Adipocyte (in vitro differentiated cells): ENCODE measurements around the gene GLB1L3.

ENCODE experiments used
- DNase-seq: peaks from one replicate; pipeline ENCODE4 v3.0.0-alpha.2; 2015; ENCODE audit warnings: low read depth
- H3K27me3 ChIP-seq: replicated peaks from 2 replicates; pipeline ENCODE4 v1.7.0; 2013; ENCODE audit warnings: mild to moderate bottlenecking, low read length, moderate library complexity; ENCODE audit not compliant: control insufficient read depth, insufficient read depth
- H3K36me3 ChIP-seq: 2 replicates; pipeline ENCODE4 v1.7.0; 2013; ENCODE audit warnings: low read length, mild to moderate bottlenecking, moderate library complexity; ENCODE audit not compliant: control insufficient read depth, insufficient read depth, severe bottlenecking
- H3K4me1 ChIP-seq: 2 replicates; pipeline ENCODE4 v1.7.0; 2013; ENCODE audit warnings: mild to moderate bottlenecking, low read length, moderate library complexity; ENCODE audit not compliant: control insufficient read depth, insufficient read depth
- H3K4me3 ChIP-seq: 2 replicates; pipeline ENCODE4 v1.7.0; 2013; ENCODE audit warnings: mild to moderate bottlenecking, low read length, moderate library complexity
- H3K9ac ChIP-seq: 2 replicates; pipeline ENCODE4 v1.7.0; 2013; ENCODE audit warnings: mild to moderate bottlenecking, low read length, moderate library complexity
- H3K9me3 ChIP-seq: 2 replicates; pipeline ENCODE4 v1.7.0; 2013; ENCODE audit warnings: mild to moderate bottlenecking, low read length, moderate library complexity; ENCODE audit not compliant: control insufficient read depth

Gene GLB1L3

DNA sequence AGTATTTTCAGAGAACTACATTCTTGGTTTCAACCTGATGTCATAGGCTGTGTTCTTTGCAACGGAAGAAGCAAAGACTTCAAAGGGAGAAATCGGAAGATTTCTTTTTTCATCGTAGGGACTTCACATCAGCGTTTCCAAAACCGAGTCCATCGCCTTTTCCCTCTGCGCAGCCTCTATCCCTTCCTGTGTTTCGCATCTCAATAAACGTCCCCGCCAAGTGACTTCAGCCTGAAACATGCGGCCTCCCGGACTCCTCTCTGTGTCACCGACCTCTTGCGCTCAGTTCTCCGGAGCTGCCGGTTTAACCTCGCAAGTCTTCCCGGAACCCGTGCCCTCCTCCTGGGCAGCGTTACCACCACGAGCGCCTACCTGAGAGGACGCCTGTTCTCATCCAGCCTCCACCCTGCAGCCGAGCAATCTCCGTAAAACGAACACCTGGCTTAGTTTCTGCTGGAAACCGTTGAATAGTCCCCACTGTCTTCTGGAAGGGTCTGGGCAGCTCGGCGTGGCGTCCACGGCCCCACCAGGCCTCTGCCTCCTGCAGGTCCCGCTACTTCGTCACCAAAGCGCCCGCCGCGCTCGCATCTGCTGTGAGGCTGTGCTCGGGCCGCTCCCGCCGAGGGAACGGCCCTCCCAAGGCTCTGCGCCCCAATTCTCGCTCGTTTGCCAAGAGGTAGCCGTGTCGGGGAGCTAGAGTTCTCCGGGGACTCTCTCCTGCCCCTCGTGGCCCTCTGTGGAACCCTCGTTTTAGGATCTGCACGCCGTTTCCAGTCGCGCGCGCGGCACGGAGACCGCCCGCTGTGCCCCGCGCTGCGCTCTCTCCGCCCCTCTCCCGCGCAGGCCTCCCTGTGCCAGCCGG lies at the start of gene GLB1L3:
Gene GLB1L3, plus strand, starts transcription at position 846 of the 862 bp plus-strand sequence. CDS start 362 bp downstream, outside the sequence.
- Histone ChIP-seq H3K36me3 (no peaks in the 10 kb centered on the region), H3K4me1 (no peaks in the 10 kb centered on the region), H3K4me3 (peak within 1 kb of the TSS; percentile 42), H3K9me3 (peaks cover 5% of the 10 kb centered on the region), H3K9ac (no peak within 1 kb of the TSS), H3K27me3 (peaks cover 75% of the 10 kb centered on the region)
- DNase-seq: peak; percentile 38

- no peak for DNase-seq
- peaks cover 30% of the 10 kb centered on the region for H3K4me1 ChIP-seq
- no peak overlapping the region for H3K9ac ChIP-seq
- peaks cover 3% of the 10 kb centered on the region for H3K36me3 ChIP-seq
- peak overlapping the region; percentile 97 for H3K4me3 ChIP-seq
- no peaks in the 10 kb centered on the region for H3K27me3 ChIP-seq
- no peaks in the 10 kb centered on the region for H3K9me3 ChIP-seq
Observed at GRCh38 chr11:134226806-134227325, 49.3 kb upstream of the GLB1L3 start.

DNA sequence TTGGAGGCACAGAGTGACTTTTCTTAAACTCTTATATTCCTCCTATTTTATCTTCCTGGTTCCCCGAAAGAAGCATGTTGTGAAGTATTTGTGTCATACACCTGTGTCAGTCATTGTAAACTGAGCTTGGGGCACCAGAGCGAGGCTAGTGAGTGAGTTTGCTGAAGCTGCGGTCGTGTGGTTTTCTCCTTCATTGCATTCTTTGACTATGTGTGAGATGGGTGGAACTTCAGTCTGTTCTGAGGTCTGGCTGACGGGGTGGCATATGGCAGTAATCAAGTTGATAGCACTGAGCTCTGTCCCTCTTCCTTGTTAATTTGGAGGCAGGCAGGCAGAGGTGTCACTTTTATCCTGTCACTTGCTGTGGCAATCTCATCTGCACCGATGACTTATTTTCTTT lies 47.6 kb upstream of the GLB1L3 start:
- no peak overlapping the region for H3K4me3 ChIP-seq
- peaks cover 3% of the 10 kb centered on the region for H3K36me3 ChIP-seq
- peak; percentile 54 for DNase-seq
- H3K9me3 ChIP-seq: no peaks in the 10 kb centered on the region
- no peaks in the 10 kb centered on the region for H3K27me3 ChIP-seq
- H3K4me1 ChIP-seq: peaks cover 22% of the 10 kb centered on the region
- no peak overlapping the region for H3K9ac ChIP-seq

- Histone ChIP-seq H3K9me3 (no peaks in the 10 kb centered on the region), H3K36me3 (peaks cover 3% of the 10 kb centered on the region), H3K9ac (no peak overlapping the region), H3K27me3 (no peaks in the 10 kb centered on the region), H3K4me1 (peaks cover 22% of the 10 kb centered on the region), H3K4me3 (no peak overlapping the region)
- DNase-seq: peak; percentile 3
Observed at GRCh38 chr11:134229126-134229790, 46.9 kb upstream of the GLB1L3 start.

DNA sequence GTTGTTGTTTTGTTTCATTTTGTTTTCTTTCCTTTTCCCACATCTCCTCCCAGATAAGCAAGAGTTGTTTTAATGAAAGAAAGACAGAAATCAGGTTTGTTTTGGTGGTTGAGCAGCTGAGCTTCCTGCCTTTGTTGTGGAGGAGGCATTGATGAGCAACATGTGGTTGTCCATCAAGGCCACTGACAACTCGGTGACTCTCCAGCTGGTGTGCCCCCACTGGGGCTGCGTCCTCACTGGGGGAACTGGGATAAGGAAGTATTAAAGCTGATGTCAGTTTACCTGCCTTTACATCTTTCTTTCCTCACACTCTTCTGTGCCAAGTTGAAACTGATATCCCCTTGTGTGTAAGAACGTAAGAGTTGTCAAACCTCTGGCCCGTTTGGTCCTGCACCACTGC lies 45.8 kb upstream of the GLB1L3 start:
- H3K4me1 ChIP-seq: peaks cover 22% of the 10 kb centered on the region
- DNase-seq: no peak
- H3K27me3 ChIP-seq: no peaks in the 10 kb centered on the region

GRCh38 chr11:134231958-134232659 lies 44.1 kb upstream of the GLB1L3 start:
- H3K4me1 ChIP-seq: peaks cover 5% of the 10 kb centered on the region
- no peaks in the 10 kb centered on the region for H3K9me3 ChIP-seq
- H3K4me3 ChIP-seq: no peak overlapping the region
- DNase-seq: no peak
- no peaks in the 10 kb centered on the region for H3K27me3 ChIP-seq
- no peak overlapping the region for H3K9ac ChIP-seq
- peaks cover 19% of the 10 kb centered on the region for H3K36me3 ChIP-seq

More for the DNA sequence above, 45.8 kb upstream of the GLB1L3 start:
- Histone ChIP-seq H3K36me3 (peaks cover 5% of the 10 kb centered on the region), H3K9ac (no peak overlapping the region), H3K4me3 (no peak overlapping the region), H3K9me3 (no peaks in the 10 kb centered on the region)

DNA sequence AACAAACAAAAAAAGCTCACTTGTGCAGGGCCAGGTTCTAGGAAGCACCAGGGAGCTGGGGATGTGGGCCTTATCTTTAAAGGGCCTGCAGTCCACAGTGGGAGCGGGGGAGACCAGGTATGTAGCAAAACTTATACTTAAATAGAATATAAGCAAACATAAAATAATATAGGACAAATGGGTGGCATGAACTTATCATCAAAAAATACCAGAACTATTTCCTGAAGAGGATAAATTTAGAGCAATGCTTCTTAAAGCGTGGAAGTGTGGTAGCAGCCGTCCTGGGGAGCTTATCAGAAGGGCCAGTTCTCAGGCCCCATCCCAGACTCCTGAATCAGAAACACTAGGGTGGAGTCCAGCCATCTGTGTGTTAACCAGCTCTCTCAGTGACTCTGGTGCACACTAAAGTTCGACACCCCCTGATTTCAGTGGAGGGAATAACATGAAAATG lies 42.4 kb upstream of the GLB1L3 start:
- Histone ChIP-seq H3K27me3 (no peaks in the 10 kb centered on the region), H3K4me1 (peaks cover 4% of the 10 kb centered on the region), H3K36me3 (peaks cover 25% of the 10 kb centered on the region), H3K9ac (no peak overlapping the region), H3K9me3 (no peaks in the 10 kb centered on the region), H3K4me3 (no peak overlapping the region)
- no peak for DNase-seq

GRCh38 chr11:134235399-134235798 lies 40.8 kb upstream of the GLB1L3 start:
- Histone ChIP-seq H3K4me3 (no peak overlapping the region), H3K27me3 (no peaks in the 10 kb centered on the region), H3K9ac (no peak overlapping the region), H3K36me3 (peaks cover 40% of the 10 kb centered on the region), H3K4me1 (no peaks in the 10 kb centered on the region), H3K9me3 (no peaks in the 10 kb centered on the region)
- DNase-seq: no peak

- peak; percentile 10 for DNase-seq
- Histone ChIP-seq H3K9ac (no peak overlapping the region), H3K36me3 (peaks cover 54% of the 10 kb centered on the region), H3K27me3 (no peaks in the 10 kb centered on the region), H3K9me3 (no peaks in the 10 kb centered on the region), H3K4me1 (no peaks in the 10 kb centered on the region), H3K4me3 (no peak overlapping the region)
Observed at GRCh38 chr11:134236834-134237556, 39.2 kb upstream of the GLB1L3 start.

GRCh38 chr11:134237557-134237922 lies 38.6 kb upstream of the GLB1L3 start:
- H3K9ac ChIP-seq: no peak overlapping the region
- no peaks in the 10 kb centered on the region for H3K4me1 ChIP-seq
- H3K27me3 ChIP-seq: no peaks in the 10 kb centered on the region
- H3K9me3 ChIP-seq: no peaks in the 10 kb centered on the region
- no peak overlapping the region for H3K4me3 ChIP-seq
- peaks cover 59% of the 10 kb centered on the region for H3K36me3 ChIP-seq
- no peak for DNase-seq
